Measurements from ENCODE around the gene ATP7A. TPM values are rescaled to one million over a fixed set of nuclear protein-coding genes. Genes with fewer than 3 reads are reported as not detected.
"Not testable (repeated sequence)": the region's sequence is repeated elsewhere in the genome, so short reads cannot be mapped to it uniquely, and the experiment has no call there.

ATP7A gene
- 9.0 and 9.5 TPM in 2 replicates for total RNA-seq

DNA sequence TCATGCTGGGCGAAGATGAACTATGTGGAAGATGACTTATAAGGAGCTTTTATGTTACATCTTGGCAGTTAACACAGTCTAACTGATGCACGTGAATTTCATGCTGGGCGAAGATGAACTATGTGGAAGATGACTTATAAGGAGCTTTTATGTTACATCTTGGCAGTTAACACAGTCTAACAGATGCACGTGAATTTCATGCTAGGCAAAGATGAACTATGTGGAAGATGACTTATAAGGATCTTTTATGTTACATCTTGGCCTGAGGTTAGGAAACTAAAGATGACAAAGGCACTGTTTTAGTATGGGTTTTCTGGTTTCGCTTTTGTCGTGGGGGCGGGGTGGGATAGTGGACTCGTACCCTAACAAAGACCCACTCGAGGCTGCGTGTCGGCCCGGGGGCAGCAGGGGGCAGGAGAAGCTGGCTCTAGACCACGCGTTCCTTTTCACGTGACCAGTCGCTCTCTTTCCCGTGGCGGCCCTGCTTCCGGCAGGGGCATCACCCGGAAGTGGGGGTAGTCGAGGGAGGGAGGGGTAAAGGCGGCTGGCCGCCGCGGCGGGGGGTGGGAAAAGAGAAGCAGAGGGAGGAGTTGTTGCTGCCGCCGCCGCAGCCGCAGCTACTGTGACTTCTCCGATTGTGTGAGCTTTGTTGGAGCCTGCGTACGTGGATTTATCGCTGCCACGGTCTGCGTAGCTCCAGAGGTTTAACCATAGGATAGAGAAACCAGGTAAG lies at the start of gene ATP7A:
Gene ATP7A (plus strand): TSS at position 586 of the 733 bp plus-strand sequence. CDS start 60,949 bp downstream, outside the sequence.
- intact Hi-C loops (cut with micrococcal nuclease): loop anchor here (1.0 to 2.0 kb wide), 6 partner anchors 11 to 194 kb away; partner anchors contain the start of genes ATRX, COX7B, MAGT1 and PGK1

DNA sequence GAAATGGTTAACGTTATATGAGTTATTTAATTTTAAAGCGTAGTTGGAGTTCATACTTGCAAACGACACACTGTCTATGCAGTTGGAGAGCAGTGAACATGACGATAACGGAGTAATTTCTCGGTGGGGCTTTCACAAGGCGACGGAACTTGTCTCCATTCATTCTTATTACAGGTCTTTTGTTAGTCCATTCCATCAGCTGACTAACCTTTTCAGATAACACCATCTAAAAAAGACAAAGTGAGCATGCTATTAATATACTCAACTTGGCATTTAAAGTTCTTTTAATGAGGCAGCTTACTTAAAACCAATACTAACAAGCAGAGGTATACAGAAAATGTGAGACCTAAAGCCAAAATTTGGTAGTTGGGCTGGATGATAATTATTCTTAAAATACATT lies 35.1 kb upstream of the ATP7A start:
- intact Hi-C loops (cut with micrococcal nuclease): no loop called here

- intact Hi-C loops (cut with micrococcal nuclease): not testable (repeated sequence)
Measured at GRCh38 chrX:77881418-77881817, 29.1 kb upstream of the ATP7A start.

GRCh38 chrX:77892887-77893286 lies 17.6 kb upstream of the ATP7A start:
- intact Hi-C loops (cut with micrococcal nuclease): loop anchor here (10.0 kb wide), 2 partner anchors 448 to 1192 kb away; partner anchors contain the start of gene FGF16

DNA sequence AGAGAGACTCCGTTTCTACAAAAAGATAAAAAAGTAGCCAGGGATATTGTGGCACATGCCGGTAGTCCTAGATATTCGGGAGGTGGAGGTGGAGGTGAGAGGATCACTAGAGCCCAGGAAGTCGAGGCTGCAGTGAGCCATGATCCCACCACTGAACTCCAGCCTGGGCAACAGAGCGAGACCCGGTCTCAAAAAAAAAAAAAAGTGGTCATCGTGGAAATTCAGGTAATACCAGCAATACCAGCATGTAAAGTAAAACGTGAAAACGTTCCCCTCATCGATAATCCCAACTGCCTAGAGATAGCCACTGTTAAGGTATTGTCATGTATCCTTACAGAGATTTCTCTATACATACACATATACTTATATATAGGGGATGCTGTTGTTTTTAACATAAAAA lies 16.8 kb upstream of the ATP7A start:
- intact Hi-C loops (cut with micrococcal nuclease): loop anchor here (2.0 to 10.0 kb wide), 4 partner anchors 17 to 1721 kb away; partner anchors contain the start of genes ATP7A, FGF16 and PBDC1

GRCh38 chrX:77894921-77895886 lies 15.3 kb upstream of the ATP7A start, which contains the start of gene MAGT1:
Gene MAGT1, minus strand, starts transcription at chrX:77895435. Its CDS starts 25 bp downstream, at chrX:77895410.
- intact Hi-C loops (cut with micrococcal nuclease): loop anchor here (1.0 to 10.0 kb wide), 8 partner anchors 16 to 1722 kb away; partner anchors contain the start of genes ATP7A, ATRX, CYSLTR1 and FGF16

GRCh38 chrX:77899081-77899828 lies 11.2 kb upstream of the ATP7A start, which contains the start of gene COX7B:
Gene COX7B, plus strand, starts transcription at chrX:77899468. Its CDS starts 86 bp downstream, at chrX:77899554.
- intact Hi-C loops (cut with micrococcal nuclease): loop anchor here (1.0 to 10.0 kb wide), 7 partner anchors 11 to 1622 kb away; partner anchors contain the start of genes ATP7A, ATRX, CYSLTR1 and FGF16

GRCh38 chrX:77900688-77901087 lies 9.8 kb upstream of the ATP7A start:
- intact Hi-C loops (cut with micrococcal nuclease): no loop called here

- intact Hi-C loops (cut with micrococcal nuclease): no loop called here
Measured at GRCh38 chrX:77901506-77901905, 9.0 kb upstream of the ATP7A start.

DNA sequence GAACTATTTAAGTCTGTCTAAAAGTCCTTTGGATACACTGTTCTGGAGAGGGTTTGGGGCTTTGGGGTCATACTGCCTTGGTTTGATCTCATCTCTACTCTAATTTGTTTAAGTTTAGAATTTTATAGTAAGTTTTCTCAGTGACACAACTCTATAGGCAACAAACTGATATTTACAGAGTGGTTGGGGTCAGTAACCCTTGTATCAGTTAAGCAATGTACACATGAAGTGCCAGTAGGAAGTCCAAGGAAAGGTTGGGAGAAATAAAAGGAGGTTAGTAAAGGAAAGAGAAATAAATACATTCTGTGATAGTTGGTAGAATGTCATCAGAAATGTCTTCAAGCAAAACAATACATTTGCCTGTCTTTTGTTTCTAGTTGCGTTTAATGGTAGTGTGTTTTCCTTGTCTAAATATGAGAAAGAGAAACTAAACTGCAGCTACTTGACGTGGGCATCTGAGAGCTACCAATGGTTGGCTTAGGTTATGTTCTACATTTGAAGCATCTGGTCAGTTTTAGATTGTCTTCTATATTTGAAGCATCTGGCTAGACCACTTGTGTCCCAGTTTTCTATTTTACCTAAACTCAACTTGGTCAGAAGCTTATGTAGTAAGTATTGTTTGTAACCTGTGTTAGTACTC lies 6.9 kb downstream of the ATP7A start:
- intact Hi-C loops (cut with micrococcal nuclease): no loop called here

GRCh38 chrX:77918568-77918967 lies 8.1 kb downstream of the ATP7A start:
- intact Hi-C loops (cut with micrococcal nuclease): no loop called here

DNA sequence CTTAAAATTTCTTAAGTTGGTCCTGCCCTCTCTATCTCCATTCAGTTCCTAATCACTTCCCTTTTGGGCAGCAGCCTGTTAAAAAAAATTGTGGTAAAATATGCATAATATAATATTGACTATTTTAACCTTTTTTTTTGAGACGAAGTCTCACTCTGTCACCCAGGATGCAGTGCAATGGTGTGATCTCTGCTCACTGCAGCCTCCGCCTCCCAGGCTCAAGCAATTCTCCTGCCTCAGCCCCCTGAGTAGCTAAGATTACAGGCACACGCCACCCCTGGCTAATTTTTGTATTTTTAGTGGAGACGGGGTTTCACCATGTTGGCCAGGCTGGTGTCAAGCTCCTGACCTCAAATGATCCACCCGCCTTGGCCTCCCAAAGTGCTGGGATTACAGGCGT lies 8.9 kb downstream of the ATP7A start:
- intact Hi-C loops (cut with micrococcal nuclease): not testable (repeated sequence)

- intact Hi-C loops (cut with micrococcal nuclease): no loop called here
Measured at GRCh38 chrX:77922787-77923186, 12.3 kb downstream of the ATP7A start.

GRCh38 chrX:77924320-77924859 lies 13.9 kb downstream of the ATP7A start:
- intact Hi-C loops (cut with micrococcal nuclease): no loop called here

GRCh38 chrX:77925764-77926163 lies 15.3 kb downstream of the ATP7A start:
- intact Hi-C loops (cut with micrococcal nuclease): no loop called here

DNA sequence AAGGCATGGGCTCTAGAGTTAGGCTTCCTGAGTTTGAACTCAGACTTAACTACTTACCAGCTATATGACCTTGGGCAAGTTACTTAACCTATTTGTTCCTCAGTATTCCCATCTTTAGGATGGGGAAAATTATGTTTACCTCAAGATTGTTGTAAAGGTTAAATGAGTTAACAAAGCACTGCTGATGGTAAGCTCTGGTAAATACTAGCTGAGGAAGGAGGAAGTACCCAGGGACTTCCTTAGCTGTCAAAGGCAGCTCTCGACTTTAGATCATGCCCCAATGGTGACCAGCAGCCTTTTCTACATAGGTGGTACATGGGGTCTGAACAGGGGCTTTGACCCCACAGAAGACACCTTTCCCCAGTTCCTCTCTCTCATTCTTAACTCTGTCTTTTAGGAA lies 20.1 kb downstream of the ATP7A start:
- intact Hi-C loops (cut with micrococcal nuclease): no loop called here

DNA sequence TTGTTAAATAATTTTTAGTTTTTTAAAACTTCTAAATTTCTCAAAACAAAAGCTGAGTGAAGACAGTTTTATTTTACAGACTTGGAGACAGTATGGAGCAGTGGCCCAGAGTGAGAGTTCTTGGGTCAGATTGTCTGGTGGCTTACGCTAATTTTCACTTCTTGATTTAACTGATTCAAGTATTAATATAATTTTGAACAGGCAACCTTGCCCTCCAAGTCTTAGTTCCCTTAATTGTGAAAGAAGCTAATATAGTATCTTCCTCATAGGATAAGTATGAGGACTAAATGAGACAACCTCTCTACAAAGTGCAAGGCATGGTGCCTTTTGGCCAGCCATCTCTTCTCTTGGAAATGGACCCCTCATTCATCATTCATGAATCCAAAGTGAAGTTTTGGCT lies 25.4 kb downstream of the ATP7A start:
- intact Hi-C loops (cut with micrococcal nuclease): no loop called here

- intact Hi-C loops (cut with micrococcal nuclease): no loop called here
Measured at GRCh38 chrX:77936299-77936698, 25.8 kb downstream of the ATP7A start.

- intact Hi-C loops (cut with micrococcal nuclease): no loop called here
Measured at GRCh38 chrX:77937291-77937690, 26.8 kb downstream of the ATP7A start.

Measured in T-helper 2 cell treated with Interferon-gamma antibody and Interleukin-4, amounts not matched to agents 100 ng/mL and 5 ng/mL, for 36 hours (primary cell).